HepG2 (cell line): ENCODE measurements around the gene TMEM200B. TPM values are rescaled to one million over a fixed set of nuclear protein-coding genes. Genes with fewer than 3 reads are reported as not detected.

ENCODE experiments used
- ATAC-seq: fragments of 200-7000 bp; cut with Tn5 transposase; 3 replicates; pipeline ENCODE4 v1.9.1; 2020; ENCODE audit warnings: mild to moderate bottlenecking, moderate library complexity
- BruUV-seq: library from RNA; stranded (reverse); fragments of 400-500 nt; replicated peaks from 2 replicates; lab custom pipeline; 2021; lab: Mats Ljungman, UMichigan
- CTCF ChIA-PET: fragments of 300-600 bp; formaldehyde crosslinking; extraction: SDS; loops from one replicate; lab custom pipeline; 2021; ENCODE audit warnings: low total read pairs, inconsistent platforms, low intra/inter-chr PET ratio; lab: Yijun Ruan, JAX
- POLR2A ChIA-PET: fragments of 350-600 bp; sonication (Branson Sonifier 250); formaldehyde crosslinking; loops from one replicate; lab custom pipeline; 2020; ENCODE audit warnings: antibody characterized with exemption, inconsistent platforms; lab: Yijun Ruan, JAX
- DNase-seq: peaks from one replicate; pipeline ENCODE4 v3.0.0-alpha.2; 2015; ENCODE audit warnings: low spot score
- FAIRE-seq: peaks from 3 replicates; lab custom pipeline; 2011; peaks lifted over from hg19 to GRCh38; lab: Jason Lieb, UNC
- H2AFZ ChIP-seq: one replicate; pipeline ENCODE4 v1.6.1; 2011; ENCODE audit warnings: low read length, inconsistent platforms
- H3K27ac ChIP-seq: fragments of 300-600 bp; 3 replicates; pipeline ENCODE4 v1.8.0; 2011; ENCODE audit warnings: mixed run types, mild to moderate bottlenecking, mixed read lengths, low read length, inconsistent platforms; ENCODE audit not compliant: insufficient read depth; ENCODE audit errors: extremely low read length
- H3K27me3 ChIP-seq, 2 experiments: fragments of 200-600 bp in 1 of 2; 2 replicates in 1 of 2; 3 replicates in 1 of 2; pipeline versions ENCODE4 v1.6.0 to v1.8.0; 2011; ENCODE audit warnings: low read length in 2 of 2, mild to moderate bottlenecking in 2 of 2, moderate library complexity in 2 of 2, inconsistent platforms in 1 of 2; ENCODE audit not compliant: insufficient read depth in 2 of 2, control insufficient read depth in 1 of 2
- H3K36me3 ChIP-seq, 2 experiments: fragments of 200-600 bp in 1 of 2; replicated peaks in 1 of 2; 2 replicates in 1 of 2; 3 replicates in 1 of 2; pipeline versions ENCODE4 v1.5.1 to v1.8.0; 2011; ENCODE audit warnings: low read length in 2 of 2, inconsistent platforms in 1 of 2; ENCODE audit not compliant: insufficient read depth in 2 of 2, control insufficient read depth in 1 of 2
- H3K4me1 ChIP-seq: 2 replicates; pipeline ENCODE4 v1.5.1; 2012; ENCODE audit warnings: low read length, inconsistent platforms; ENCODE audit not compliant: insufficient read depth
- H3K4me2 ChIP-seq: 2 replicates; pipeline ENCODE4 v1.6.0; 2011; ENCODE audit warnings: low read depth, low read length, inconsistent platforms
- H3K4me3 ChIP-seq, 3 experiments: fragments of 200-600 bp in 1 of 3; sonication (generic), shearing (Covaris generic) in 1 of 3; replicated peaks in 1 of 3; 2 replicates each; pipeline ENCODE4 v1.5.1; 2011 to 2016; ENCODE audit warnings: low read length in 3 of 3, inconsistent platforms in 2 of 3, low read depth in 2 of 3, mild to moderate bottlenecking in 2 of 3, control low read depth in 1 of 3, mixed read lengths in 1 of 3; ENCODE audit not compliant: insufficient read depth in 1 of 3
- H3K79me2 ChIP-seq: one replicate; pipeline ENCODE4 v1.6.1; 2011; ENCODE audit warnings: low read length, inconsistent platforms; ENCODE audit not compliant: insufficient read depth
- H3K9ac ChIP-seq: 2 replicates; pipeline ENCODE4 v1.6.0; 2011; ENCODE audit warnings: mild to moderate bottlenecking, low read depth, low read length, inconsistent platforms; ENCODE audit not compliant: insufficient read depth
- H3K9me3 ChIP-seq: 2 replicates; pipeline ENCODE4 v1.5.1; 2012; ENCODE audit warnings: mild to moderate bottlenecking, low read length
- H4K20me1 ChIP-seq: 2 replicates; pipeline ENCODE4 v1.6.0; 2011; ENCODE audit warnings: inconsistent platforms, mild to moderate bottlenecking, low read length, moderate library complexity; ENCODE audit not compliant: insufficient read depth
- GZF1 ChIP-seq: sonication (generic); formaldehyde crosslinking; IDR thresholded peaks from 2 replicates; pipeline ENCODE4 v1.5.1; 2020; ENCODE audit warnings: mild to moderate bottlenecking, missing genetic modification reagents
- HIVEP1 ChIP-seq: sonication (generic); formaldehyde crosslinking; IDR thresholded peaks from 2 replicates; pipeline ENCODE4 v1.4.0; 2020; ENCODE audit warnings: mild to moderate bottlenecking, missing genetic modification reagents
- PITX1 ChIP-seq: sonication (generic); formaldehyde crosslinking; IDR thresholded peaks from 2 replicates; pipeline ENCODE4 v1.5.1; 2020; ENCODE audit warnings: mild to moderate bottlenecking, missing genetic modification reagents
- RELA ChIP-seq: sonication (generic); formaldehyde crosslinking; IDR thresholded peaks from 2 replicates; pipeline ENCODE4 v1.4.0; 2020; ENCODE audit warnings: missing genetic modification reagents
- STAT5B ChIP-seq: sonication (generic); formaldehyde crosslinking; IDR thresholded peaks from 2 replicates; pipeline ENCODE4 v1.4.0; 2020; ENCODE audit warnings: missing genetic modification reagents
- TEAD2 ChIP-seq: sonication (generic); formaldehyde crosslinking; IDR thresholded peaks from 2 replicates; pipeline ENCODE4 v1.9.0; 2021; ENCODE audit warnings: missing genetic modification reagents
- ZBTB10 ChIP-seq: sonication (generic); formaldehyde crosslinking; IDR thresholded peaks from 2 replicates; pipeline ENCODE4 v1.4.0; 2020; ENCODE audit warnings: missing genetic modification reagents, borderline replicate concordance
- ZMAT5 ChIP-seq: sonication (generic); formaldehyde crosslinking; IDR thresholded peaks from 2 replicates; pipeline ENCODE4 v1.5.0; 2020; ENCODE audit warnings: mild to moderate bottlenecking, low read depth, missing genetic modification reagents, borderline replicate concordance
- ZNF335 ChIP-seq: sonication (generic); formaldehyde crosslinking; IDR thresholded peaks from 2 replicates; pipeline ENCODE4 v1.4.0; 2020; ENCODE audit warnings: missing genetic modification reagents
- ZNF512 ChIP-seq: sonication (generic); formaldehyde crosslinking; IDR thresholded peaks from 2 replicates; pipeline ENCODE4 v1.4.0; 2020; ENCODE audit warnings: mild to moderate bottlenecking, missing genetic modification reagents
- ZNF564 ChIP-seq: sonication (generic); formaldehyde crosslinking; IDR thresholded peaks from 2 replicates; pipeline ENCODE4 v1.8.1; 2023; ENCODE audit warnings: mild to moderate bottlenecking, missing genetic modification reagents
- ZNF776 ChIP-seq: sonication (generic); formaldehyde crosslinking; IDR thresholded peaks from 2 replicates; pipeline ENCODE4 v1.4.0; 2020; ENCODE audit warnings: mild to moderate bottlenecking, missing genetic modification reagents
- ZNF790 ChIP-seq: sonication (generic); formaldehyde crosslinking; IDR thresholded peaks from 2 replicates; pipeline ENCODE4 v1.8.0; 2022; ENCODE audit warnings: missing genetic modification reagents, mild to moderate bottlenecking, borderline replicate concordance
- WGBS: methylation state at CpG from one replicate; pipeline ENCODE4 v1.1.6; 2017; ENCODE audit warnings: low lambda C conversion rate; 5-methylcytosine and 5-hydroxymethylcytosine counted together
- in situ Hi-C: cut with HindIII; loops from 2 replicates; pipeline ENCODE4 v1.10.0; 2017; ENCODE audit warnings: low pct_unique_long_range_greater_than_20kb; ENCODE audit not compliant: extremely low pct_ligation_motif_present
- intact Hi-C: fragments of 100-400 bp; cut with micrococcal nuclease; formaldehyde crosslinking; loops from one replicate; pipeline ENCODE4 v1.10.0; 2022; ENCODE audit not compliant: unreplicated experiment
- polyA plus RNA-seq, 8 experiments: library from polyadenylated mRNA; depleted of rRNA in 3 of 8; stranded (reverse) in 7 of 8; unstranded in 1 of 8; fragments of >200 nt; fragmentation: Illumina TruSeq in 4 of 8; extraction: Trizol in 4 of 8; gene quantifications; 2 replicates each; pipeline versions ENCODE4 v1.2.1 to v1.2.3, GENCODE V29; 2011 to 2016; ENCODE audit warnings: low read depth in 4 of 8, missing spikeins in 1 of 8, mixed read lengths in 1 of 8; ENCODE audit not compliant: insufficient read depth in 1 of 8
- total RNA-seq, 5 experiments: library from RNA; depleted of rRNA; stranded (reverse); fragments of >200 nt; fragmentation: Illumina TruSeq; extraction: Trizol; gene quantifications; 2 replicates each; pipeline ENCODE4 v1.2.3, GENCODE V29; 2016; ENCODE audit warnings: low read depth in 1 of 5

TMEM200B gene
- total and polyA plus RNA-seq, 2 of the 13 experiments (the other 11 are each of a cell fraction or from before 2014, with no cell fraction given), result 1.1 to 1.4 TPM

GRCh38 chr1:29125237-29125641, 1.5 kb upstream of the TMEM200B start (continued):
- no peak for TF ChIP-seq ZBTB10 (CRISPR knock-in tag)
- no peak for TF ChIP-seq ZNF790 (CRISPR knock-in tag)
- TF ChIP-seq STAT5B (CRISPR knock-in tag), result no peak

- Histone ChIP-seq H3K27ac (peak overlapping the region; percentile 13), H3K4me2 (peak overlapping the region; percentile 96), H3K36me3 (no peaks in the 10 kb centered on the region), H3K9ac (peak overlapping the region; percentile 75), H3K4me3 (peak overlapping the region; percentile 76 to 89 (median 85)), H3K79me2 (no peaks in the 10 kb centered on the region), H3K4me1 (peaks cover 22% of the 10 kb centered on the region), H3K9me3 (no peaks in the 10 kb centered on the region), H4K20me1 (no peaks in the 10 kb centered on the region), H2AFZ (no peak overlapping the region), H3K27me3 (peaks cover 2 to 11% of the 10 kb centered on the region in 2 experiments; a peak in 2 of 5 replicates)
- ATAC-seq (peak; percentile 74), DNase-seq (peak; percentile 56), FAIRE-seq (no peak)
- 0% methylated on average over 2 of the region's 85 CpGs for WGBS
- ChIA-PET POLR2A (interaction anchor here (1.0 to 2.5 kb wide), 10 partner anchors 8 to 62 kb away, joined by 3 to 24 read pairs (median 4); partner anchors contain the start of gene SRSF4), CTCF (no interaction called here)
- in situ Hi-C loops, result loop anchor here (10.0 kb wide), 1 partner anchor 240 kb away; no protein-coding TSS in a partner anchor
- TSS peak; percentile 78 for BruUV-seq
- intact Hi-C loops, result loop anchor here (1.0 to 10.0 kb wide), 2 partner anchors 22 to 240 kb away; no protein-coding TSS in a partner anchor
- no peak for TF ChIP-seq ZMAT5 (CRISPR knock-in tag)
- TF ChIP-seq ZNF564 (CRISPR knock-in tag), result 0 out of 2 replicates have a peak, but pooled peaks have one; percentile 24
- no peak for TF ChIP-seq ZNF512 (CRISPR knock-in tag)
- no peak for TF ChIP-seq PITX1 (CRISPR knock-in tag)
- no peak for TF ChIP-seq RELA (CRISPR knock-in tag)
- TF ChIP-seq ZNF776 (CRISPR knock-in tag), result 0 out of 2 replicates have a peak, but pooled peaks have one; percentile 11
- 0 out of 2 replicates have a peak, but pooled peaks have one; percentile 24 for TF ChIP-seq HIVEP1 (CRISPR knock-in tag)
- no peak for TF ChIP-seq ZNF335 (CRISPR knock-in tag)
- TF ChIP-seq ZBTB10 (CRISPR knock-in tag), result no peak
- no peak for TF ChIP-seq TEAD2 (CRISPR knock-in tag)
- TF ChIP-seq GZF1 (CRISPR knock-in tag), result no peak
Observed at GRCh38 chr1:29124366-29125236, 898 bp upstream of the TMEM200B start.
